AG04449 (cell line): Measurements from ENCODE around the gene APBA2.

Experiments
- CTCF ChIA-PET: fragments of 350-600 bp; formaldehyde crosslinking; extraction: SDS; loops from one replicate; lab custom pipeline; 2021; ENCODE audit warnings: antibody characterized with exemption; lab: Yijun Ruan, JAX
- POLR2A ChIA-PET: fragments of 400-600, 350-600 bp; formaldehyde crosslinking; extraction: SDS; loops from one replicate; lab custom pipeline; 2020; ENCODE audit warnings: antibody characterized with exemption, inconsistent platforms; lab: Yijun Ruan, JAX
- DNase-seq: peaks from one replicate; pipeline ENCODE4 v3.0.0-alpha.2; 2010; ENCODE audit warnings: low read depth, low spot score
- H3K4me3 ChIP-seq: 2 replicates; pipeline ENCODE4 v1.5.1; 2011; ENCODE audit warnings: low read depth, mild to moderate bottlenecking, control low read depth, low read length
- CTCF ChIP-seq: IDR thresholded peaks from one replicate; pipeline ENCODE4 v1.5.1; 2011; ENCODE audit warnings: mild to moderate bottlenecking, moderate library complexity, low read length, control low read depth, inconsistent platforms; ENCODE audit not compliant: insufficient read depth; ENCODE audit errors: missing control alignments

Gene APBA2

GRCh38 chr15:29079479-29079878, 193.7 kb downstream of the APBA2 start:
- ChIA-PET POLR2A (no interaction called here), CTCF (interaction anchor here (0.8 to 17.9 kb wide), 4 partner anchors 9 to 25 kb away, joined by 3 to 230 read pairs (median 48); no protein-coding TSS in a partner anchor)
- no peak for TF ChIP-seq CTCF

GRCh38 chr15:29081781-29082180, 196.0 kb downstream of the APBA2 start:
- TF ChIP-seq CTCF: no peak
- CTCF ChIA-PET: interaction anchor here (1.1 to 17.9 kb wide), 3 partner anchors 10 to 22 kb away, joined by 3 to 230 read pairs (median 92); no protein-coding TSS in a partner anchor
- no peak overlapping the region for H3K4me3 ChIP-seq
- DNase-seq: no peak
- POLR2A ChIA-PET: no interaction called here

More at GRCh38 chr15:29079479-29079878, 193.7 kb downstream of the APBA2 start:
- DNase-seq: no peak
- no peak overlapping the region for H3K4me3 ChIP-seq

- POLR2A ChIA-PET: no interaction called here
- DNase-seq: no peak
- no peak for TF ChIP-seq CTCF
- H3K4me3 ChIP-seq: no peak overlapping the region
- CTCF ChIA-PET: interaction anchor here (1.4 to 17.9 kb wide), 3 partner anchors 8 to 42 kb away, joined by 3 to 230 read pairs (median 92); no protein-coding TSS in a partner anchor
These were observed 197.4 kb downstream of the APBA2 start for GRCh38 chr15:29083161-29083560.

- CTCF ChIA-PET: interaction anchor here (0.8 to 17.9 kb wide), 3 partner anchors 8 to 20 kb away, joined by 3 to 230 read pairs (median 92); no protein-coding TSS in a partner anchor
These were observed 198.1 kb downstream of the APBA2 start for GRCh38 chr15:29083858-29084257.

DNA sequence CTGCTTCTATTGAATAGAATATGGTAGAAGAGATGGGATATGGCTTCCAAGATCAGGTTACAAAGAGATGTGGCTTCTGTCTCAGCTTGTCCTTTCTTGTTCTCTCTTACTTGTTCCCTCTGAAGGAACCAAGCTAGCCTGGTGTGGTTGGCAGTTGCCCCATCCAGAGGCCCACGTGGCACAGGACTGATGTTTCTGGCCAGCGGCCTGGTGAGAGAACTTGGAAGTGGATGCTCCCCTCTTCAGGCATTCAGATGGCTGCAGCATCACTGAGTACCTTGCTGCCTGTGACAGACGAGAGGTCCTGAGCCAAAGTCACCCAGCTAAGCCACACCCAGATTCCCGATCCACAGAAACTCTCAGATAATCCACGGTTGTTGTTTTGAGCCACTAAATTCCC, 200.2 kb downstream of the APBA2 start:
- no peak overlapping the region for H3K4me3 ChIP-seq
- ChIA-PET CTCF (interaction anchor here (0.8 to 17.9 kb wide), 4 partner anchors 9 to 164 kb away, joined by 3 to 230 read pairs (median 7); no protein-coding TSS in a partner anchor), POLR2A (no interaction called here)
- DNase-seq: no peak
- TF ChIP-seq CTCF: no peak

More at GRCh38 chr15:29083858-29084257, 198.1 kb downstream of the APBA2 start:
- POLR2A ChIA-PET: no interaction called here
- H3K4me3 ChIP-seq: no peak overlapping the region
- DNase-seq: no peak
- no peak for TF ChIP-seq CTCF

GRCh38 chr15:29086891-29087290, 201.1 kb downstream of the APBA2 start:
- POLR2A ChIA-PET: no interaction called here
- no peak for TF ChIP-seq CTCF
- no peak overlapping the region for H3K4me3 ChIP-seq
- no peak for DNase-seq
- CTCF ChIA-PET: interaction anchor here (1.0 to 17.9 kb wide), 4 partner anchors 8 to 17 kb away, joined by 4 to 230 read pairs (median 7); no protein-coding TSS in a partner anchor
